Testis (tissue), 3 donors: ENCODE measurements around the gene SERTAD4. TPM values are rescaled to one million over a fixed set of nuclear protein-coding genes. Genes with fewer than 3 reads are reported as not detected.
A peak's percentile ranks its signal among the peaks of the same experiment; 100 is the strongest.

Experiments
- DNase-seq: peaks from one replicate; pipeline ENCODE4 v3.0.0-alpha.2; 2019
- H3K27ac ChIP-seq, 2 donors: fragments of 200-600 bp; sonication (generic); one replicate each; pipeline ENCODE4 v1.5.1; 2019
- H3K27me3 ChIP-seq: fragments of 200-600 bp; sonication (generic); one replicate; pipeline ENCODE4 v1.5.1; 2019
- H3K36me3 ChIP-seq: fragments of 200-600 bp; sonication (generic); one replicate; pipeline ENCODE4 v1.5.1; 2017; ENCODE audit warnings: low read depth; ENCODE audit errors: missing control alignments
- H3K4me1 ChIP-seq: fragments of 200-600 bp; sonication (generic); one replicate; pipeline ENCODE4 v1.5.1; 2019
- H3K4me3 ChIP-seq, 2 donors: fragments of 200-600 bp; sonication (generic); one replicate each; pipeline ENCODE4 v1.5.1; 2017 to 2019
- H3K9me3 ChIP-seq: fragments of 200-600 bp; sonication (generic); one replicate; pipeline ENCODE4 v1.5.1; 2017
- CTCF ChIP-seq, 3 experiments: fragments of 450-650 bp in 2 of 3; fragments of 200-600 bp in 1 of 3; sonication (generic) in 1 of 3; IDR thresholded peaks; one replicate each; pipeline ENCODE4 v1.5.1; 2016 to 2019; ENCODE audit warnings: antibody characterized with exemption in 3 of 3, mild to moderate bottlenecking in 2 of 3, moderate library complexity in 1 of 3
- POLR2A ChIP-seq: fragments of 450-650 bp; IDR thresholded peaks from one replicate; pipeline ENCODE4 v1.6.1; 2017; ENCODE audit warnings: antibody characterized with exemption, mild to moderate bottlenecking, moderate library complexity
- WGBS, 2 donors: methylation state at CpG; one replicate each; pipeline ENCODE4 v1.1.5; 2018; 5-methylcytosine and 5-hydroxymethylcytosine counted together
- intact Hi-C: fragments of 100-400 bp; cut with DNase I; formaldehyde crosslinking; loops from one replicate; pipeline ENCODE4 v1.15.1; 2023; ENCODE audit warnings: low total_unique reads
- polyA plus RNA-seq: library from polyadenylated mRNA; stranded (reverse); fragments of 350-450 nt; fragmentation: Illumina TruSeq; extraction: RNeasy Lipid Tissue Mini Kit (QIAGEN cat#74804); gene quantifications from one replicate; pipeline ENCODE4 v1.2.3, GENCODE V29; 2014; ENCODE audit warnings: low read depth, low replicate concordance; ENCODE audit not compliant: insufficient read depth
- total RNA-seq, 2 donors: library from RNA; depleted of rRNA; stranded (reverse); fragments of >200 nt; gene quantifications; one replicate each; pipeline ENCODE4 v1.2.3, GENCODE V29; 2016

The SERTAD4 gene
- total and polyA plus RNA-seq, 3 donors from 2014 or later: 1.1 to 1.9 (median 1.1) TPM

GRCh38 chr1:210251680-210252490, 19.3 kb downstream of the SERTAD4 start:
- no peak overlapping the region for H3K27ac ChIP-seq
- no peak for DNase-seq
- peak overlapping the region; percentile 46 to 53 for H3K4me3 ChIP-seq
- H3K36me3 ChIP-seq: no peaks in the 10 kb centered on the region
- H3K27me3 ChIP-seq: no peaks in the 10 kb centered on the region
- 26 to 30% methylated on average over 13 to 57 of the region's 58 CpGs for WGBS, 2 donors
- H3K9me3 ChIP-seq: no peaks in the 10 kb centered on the region
- TF ChIP-seq CTCF (IDR thresholded peaks at IDR 0.05) (no peak), POLR2A (no peak)
- no peaks in the 10 kb centered on the region for H3K4me1 ChIP-seq
- intact Hi-C loops: no loop called here

- TF ChIP-seq CTCF (IDR thresholded peaks at IDR 0.05) (no peak), POLR2A (no peak)
- intact Hi-C loops: no loop called here
- 61 to 69% methylated on average over 21 to 26 of the region's 29 CpGs for WGBS, 2 donors
- no peaks in the 10 kb centered on the region for H3K9me3 ChIP-seq
- no peaks in the 10 kb centered on the region for H3K4me1 ChIP-seq
- peak overlapping the region in 1 of 2 donors; percentile 53 for H3K4me3 ChIP-seq
- H3K27me3 ChIP-seq: no peaks in the 10 kb centered on the region
- H3K27ac ChIP-seq: no peak overlapping the region
- no peaks in the 10 kb centered on the region for H3K36me3 ChIP-seq
- no peak for DNase-seq
These were observed 20.0 kb downstream of the SERTAD4 start for GRCh38 chr1:210252621-210253051.

GRCh38 chr1:210254298-210254697, 21.7 kb downstream of the SERTAD4 start:
- intact Hi-C loops: no loop called here
- no peak for DNase-seq
- Histone ChIP-seq H3K27me3 (no peaks in the 10 kb centered on the region), H3K4me1 (no peaks in the 10 kb centered on the region), H3K27ac (no peak overlapping the region), H3K36me3 (no peaks in the 10 kb centered on the region), H3K9me3 (no peaks in the 10 kb centered on the region), H3K4me3 (no peak overlapping the region)
- TF ChIP-seq POLR2A (no peak), CTCF (IDR thresholded peaks at IDR 0.05) (no peak)

- H3K4me3 ChIP-seq: no peak overlapping the region
- H3K36me3 ChIP-seq: no peaks in the 10 kb centered on the region
- intact Hi-C loops: no loop called here
- H3K4me1 ChIP-seq: peaks cover 10% of the 10 kb centered on the region
- no peaks in the 10 kb centered on the region for H3K27me3 ChIP-seq
- no peak for DNase-seq
- H3K9me3 ChIP-seq: no peaks in the 10 kb centered on the region
- H3K27ac ChIP-seq: no peak overlapping the region
- 87 to 89% methylated on average over 10 to 13 of the region's 13 CpGs for WGBS, 2 donors
- TF ChIP-seq POLR2A (no peak), CTCF (IDR thresholded peaks at IDR 0.05) (no peak)
These were observed 25.3 kb downstream of the SERTAD4 start for GRCh38 chr1:210257698-210258529.
